Neutrophil (primary cell): ENCODE results near the gene PODN.

Experiments
- H3K27ac ChIP-seq: fragments of 200-600 bp; sonication (generic); 2 replicates; pipeline ENCODE4 v1.5.1; 2016; ENCODE audit warnings: mild to moderate bottlenecking, moderate library complexity
- H3K27me3 ChIP-seq: fragments of 200-600 bp; sonication (generic); 2 replicates; pipeline ENCODE4 v1.6.0; 2016; ENCODE audit warnings: mild to moderate bottlenecking
- H3K36me3 ChIP-seq: fragments of 200-600 bp; sonication (generic); 2 replicates; pipeline ENCODE4 v1.5.1; 2017
- H3K4me1 ChIP-seq, 2 experiments: fragments of 200-600 bp in 1 of 2; sonication (generic) in 1 of 2; 1 replicate in 1 of 2; 2 replicates in 1 of 2; pipeline versions ENCODE4 v1.5.1 to v1.6.1; 2013 to 2016; ENCODE audit warnings: low read depth in 1 of 2, low read length in 1 of 2, mild to moderate bottlenecking in 1 of 2, moderate library complexity in 1 of 2; ENCODE audit not compliant: control insufficient read depth in 1 of 2, insufficient read depth in 1 of 2
- H3K4me3 ChIP-seq, 2 experiments: fragments of 200-600 bp in 1 of 2; sonication (generic) in 1 of 2; 1 replicate in 1 of 2; 2 replicates in 1 of 2; pipeline ENCODE4 v1.5.1; 2013 to 2016; ENCODE audit warnings: low read depth in 1 of 2, low read length in 1 of 2, mild to moderate bottlenecking in 1 of 2, moderate library complexity in 1 of 2
- H3K9me3 ChIP-seq: fragments of 200-600 bp; sonication (generic); 2 replicates; pipeline ENCODE4 v1.5.1; 2016
- TF ChIP-seq, protein P1 (sequence below): fragments of 200-600 bp; sonication (generic); IDR thresholded peaks from 2 replicates; pipeline ENCODE4 v1.5.1; 2016; ENCODE audit warnings: antibody characterized with exemption

Gene PODN

DNA sequence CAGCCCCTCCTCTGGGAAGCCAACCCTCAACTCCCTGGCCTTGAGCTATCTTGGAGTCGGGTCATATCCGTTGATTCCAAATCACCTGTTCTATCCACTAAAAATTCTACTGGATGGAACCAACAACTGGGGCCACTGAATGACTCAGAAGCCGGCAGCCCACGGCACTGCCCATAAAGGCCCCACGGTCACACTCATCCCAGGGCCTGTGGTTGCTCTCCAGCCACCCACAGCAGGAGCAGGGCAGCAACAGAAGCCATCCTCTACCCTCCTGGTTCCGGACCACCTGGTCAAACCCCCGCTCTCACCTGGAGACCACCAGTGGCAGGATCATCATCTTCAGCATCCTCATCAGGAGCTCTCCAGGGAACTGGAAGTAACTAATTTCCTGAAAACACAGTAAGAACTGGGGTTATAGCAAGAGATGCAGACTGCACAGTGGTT, 72.1 kb downstream of the PODN start:
- Histone ChIP-seq H3K27me3 (no peaks in the 10 kb centered on the region), H3K4me3 (no peak overlapping the region), H3K36me3 (no peaks in the 10 kb centered on the region), H3K9me3 (no peaks in the 10 kb centered on the region), H3K4me1 (no peaks in the 10 kb centered on the region), H3K27ac (no peak overlapping the region)
- TF ChIP-seq, protein P1, sequence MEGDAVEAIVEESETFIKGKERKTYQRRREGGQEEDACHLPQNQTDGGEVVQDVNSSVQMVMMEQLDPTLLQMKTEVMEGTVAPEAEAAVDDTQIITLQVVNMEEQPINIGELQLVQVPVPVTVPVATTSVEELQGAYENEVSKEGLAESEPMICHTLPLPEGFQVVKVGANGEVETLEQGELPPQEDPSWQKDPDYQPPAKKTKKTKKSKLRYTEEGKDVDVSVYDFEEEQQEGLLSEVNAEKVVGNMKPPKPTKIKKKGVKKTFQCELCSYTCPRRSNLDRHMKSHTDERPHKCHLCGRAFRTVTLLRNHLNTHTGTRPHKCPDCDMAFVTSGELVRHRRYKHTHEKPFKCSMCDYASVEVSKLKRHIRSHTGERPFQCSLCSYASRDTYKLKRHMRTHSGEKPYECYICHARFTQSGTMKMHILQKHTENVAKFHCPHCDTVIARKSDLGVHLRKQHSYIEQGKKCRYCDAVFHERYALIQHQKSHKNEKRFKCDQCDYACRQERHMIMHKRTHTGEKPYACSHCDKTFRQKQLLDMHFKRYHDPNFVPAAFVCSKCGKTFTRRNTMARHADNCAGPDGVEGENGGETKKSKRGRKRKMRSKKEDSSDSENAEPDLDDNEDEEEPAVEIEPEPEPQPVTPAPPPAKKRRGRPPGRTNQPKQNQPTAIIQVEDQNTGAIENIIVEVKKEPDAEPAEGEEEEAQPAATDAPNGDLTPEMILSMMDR: no peak
